Ishikawa (cell line): Measurements from ENCODE around the gene KIZ.

Experiments used
- EGR1 ChIP-seq: IDR thresholded peaks from 2 replicates; pipeline ENCODE4 v1.6.1; 2012
- EP300 ChIP-seq: IDR thresholded peaks from 2 replicates; pipeline ENCODE4 v1.6.1; 2012; ENCODE audit warnings: borderline replicate concordance
- REST ChIP-seq: IDR thresholded peaks from 2 replicates; pipeline ENCODE4 v1.6.1; 2012; ENCODE audit warnings: low read depth, mild to moderate bottlenecking
- TCF12 ChIP-seq: IDR thresholded peaks from 2 replicates; pipeline ENCODE4 v1.6.1; 2012; ENCODE audit warnings: low read depth
- TEAD4 ChIP-seq: IDR thresholded peaks from 2 replicates; pipeline ENCODE4 v1.6.1; 2012
- ZBTB7A ChIP-seq: IDR thresholded peaks from 2 replicates; pipeline ENCODE4 v1.6.1; 2012; ENCODE audit warnings: low read depth

GRCh38 chr20:21251278-21251677 is 125.4 kb downstream of the KIZ start:
- TF ChIP-seq EP300 (no peak), TEAD4 (no peak), REST (no peak), TCF12 (no peak), EGR1 (no peak), ZBTB7A (no peak)
